ENCODE data around the gene RYR3.

Gene RYR3

GRCh38 chr15:33638453-33638852, 327.7 kb downstream of the RYR3 start:
- CTCF ChIA-PET: interaction anchor here (0.7 kb wide), 1 partner anchor 344 kb away, joined by 4 read pairs; no protein-coding TSS in a partner anchor
- H3K4me1 ChIP-seq (ENCODE audit: control insufficient read depth, insufficient read depth, low read length): no peaks in the 10 kb centered on the region
- POLR2A ChIA-PET: no interaction called here
- H3K4me3 ChIP-seq (ENCODE audit: low read depth, low read length): no peak overlapping the region
- no peak overlapping the region for H3K27ac ChIP-seq (ENCODE audit: extremely low read depth, low read depth, low read length)
- H3K36me3 ChIP-seq (ENCODE audit: control insufficient read depth in 2 of 2, insufficient read depth in 1 of 2, low read length in 2 of 2): no peaks in the 10 kb centered on the region
- H3K9me3 ChIP-seq (ENCODE audit: control insufficient read depth, insufficient read depth, low read depth, low read length): no peaks in the 10 kb centered on the region
- TF ChIP-seq ZNF473 (tag by site-specific recombination; IDR thresholded peaks at IDR 0.05) (no peak), PRDM1 (tag by site-specific recombination; IDR thresholded peaks at IDR 0.05) (no peak), ZFP69B (tag by site-specific recombination; IDR thresholded peaks at IDR 0.05) (no peak), ZNF2 (tag by site-specific recombination; IDR thresholded peaks at IDR 0.05) (no peak), ZNF302 (tag by site-specific recombination; IDR thresholded peaks at IDR 0.05; ENCODE audit: low read depth) (no peak), ZNF791 (tag by site-specific recombination; IDR thresholded peaks at IDR 0.05) (no peak), KLF9 (tag by site-specific recombination; IDR thresholded peaks at IDR 0.05; ENCODE audit: low read depth) (no peak), MZF1 (tag by site-specific recombination; IDR thresholded peaks at IDR 0.05; ENCODE audit: borderline replicate concordance) (no peak), ZNF514 (tag by site-specific recombination; IDR thresholded peaks at IDR 0.05) (no peak), ZNF692 (tag by site-specific recombination; IDR thresholded peaks at IDR 0.05) (no peak), ZNF768 (tag by site-specific recombination; IDR thresholded peaks at IDR 0.05) (no peak), ZNF837 (tag by site-specific recombination; IDR thresholded peaks at IDR 0.05) (no peak)
- TF ChIP-seq, protein P1, sequence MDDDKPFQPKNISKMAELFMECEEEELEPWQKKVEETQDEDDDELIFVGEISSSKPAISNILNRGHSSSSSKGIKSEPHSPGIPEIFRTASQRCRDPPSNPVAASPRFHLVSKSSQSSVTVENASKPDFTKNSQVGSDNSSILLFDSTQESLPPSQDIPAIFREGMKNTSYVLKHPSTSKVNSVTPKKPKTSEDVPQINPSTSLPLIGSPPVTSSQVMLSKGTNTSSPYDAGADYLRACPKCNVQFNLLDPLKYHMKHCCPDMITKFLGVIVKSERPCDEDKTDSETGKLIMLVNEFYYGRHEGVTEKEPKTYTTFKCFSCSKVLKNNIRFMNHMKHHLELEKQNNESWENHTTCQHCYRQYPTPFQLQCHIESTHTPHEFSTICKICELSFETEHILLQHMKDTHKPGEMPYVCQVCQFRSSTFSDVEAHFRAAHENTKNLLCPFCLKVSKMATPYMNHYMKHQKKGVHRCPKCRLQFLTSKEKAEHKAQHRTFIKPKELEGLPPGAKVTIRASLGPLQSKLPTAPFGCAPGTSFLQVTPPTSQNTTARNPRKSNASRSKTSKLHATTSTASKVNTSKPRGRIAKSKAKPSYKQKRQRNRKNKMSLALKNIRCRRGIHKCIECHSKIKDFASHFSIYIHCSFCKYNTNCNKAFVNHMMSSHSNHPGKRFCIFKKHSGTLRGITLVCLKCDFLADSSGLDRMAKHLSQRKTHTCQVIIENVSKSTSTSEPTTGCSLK (tag by site-specific recombination; IDR thresholded peaks at IDR 0.05): no peak

- Histone ChIP-seq H3K4me3 (ENCODE audit: low read depth, low read length) (no peak overlapping the region), H3K4me1 (ENCODE audit: control insufficient read depth, insufficient read depth, low read length) (no peaks in the 10 kb centered on the region), H3K9me3 (ENCODE audit: control insufficient read depth, insufficient read depth, low read depth, low read length) (no peaks in the 10 kb centered on the region), H3K27ac (ENCODE audit: extremely low read depth, low read depth, low read length) (no peak overlapping the region), H3K36me3 (ENCODE audit: control insufficient read depth in 2 of 2, insufficient read depth in 1 of 2, low read length in 2 of 2) (no peaks in the 10 kb centered on the region)
- TF ChIP-seq BCL11B (tag by site-specific recombination; IDR thresholded peaks at IDR 0.05; ENCODE audit: low read depth) (no peak), ZNF707 (tag by site-specific recombination; IDR thresholded peaks at IDR 0.05) (no peak)
- ChIA-PET CTCF (interaction anchor here (0.7 kb wide), 1 partner anchor 345 kb away, joined by 4 read pairs; no protein-coding TSS in a partner anchor), POLR2A (no interaction called here)
These were observed 328.3 kb downstream of the RYR3 start for GRCh38 chr15:33639051-33639450.

- H3K4me1 ChIP-seq (ENCODE audit: control insufficient read depth, insufficient read depth, low read length): no peaks in the 10 kb centered on the region
These were observed 328.7 kb downstream of the RYR3 start for GRCh38 chr15:33639456-33639855.

More at GRCh38 chr15:33639456-33639855, 328.7 kb downstream of the RYR3 start:
- Histone ChIP-seq H3K27ac (ENCODE audit: extremely low read depth, low read depth, low read length) (no peak overlapping the region), H3K4me3 (ENCODE audit: low read depth, low read length) (no peak overlapping the region), H3K9me3 (ENCODE audit: control insufficient read depth, insufficient read depth, low read depth, low read length) (no peaks in the 10 kb centered on the region), H3K36me3 (ENCODE audit: control insufficient read depth in 2 of 2, insufficient read depth in 1 of 2, low read length in 2 of 2) (no peaks in the 10 kb centered on the region)
- ChIA-PET POLR2A (no interaction called here), CTCF (no interaction called here)
- TF ChIP-seq BCL6B (tag by site-specific recombination; IDR thresholded peaks at IDR 0.05) (no peak), ZNF670 (tag by site-specific recombination; IDR thresholded peaks at IDR 0.05; ENCODE audit: low read depth) (no peak), HOXA7 (CRISPR knock-in tag; IDR thresholded peaks at IDR 0.05; ENCODE audit: borderline replicate concordance) (no peak), ZFP69B (tag by site-specific recombination; IDR thresholded peaks at IDR 0.05) (no peak), ZNF610 (tag by site-specific recombination; IDR thresholded peaks at IDR 0.05; ENCODE audit: borderline replicate concordance) (no peak), ZNF24 (tag by site-specific recombination; IDR thresholded peaks at IDR 0.05) (no peak), ZNF174 (tag by site-specific recombination; IDR thresholded peaks at IDR 0.05) (no peak), ZSCAN4 (tag by site-specific recombination; IDR thresholded peaks at IDR 0.05) (no peak), ZSCAN5A (tag by site-specific recombination; IDR thresholded peaks at IDR 0.05) (no peak), SETDB1 (IDR thresholded peaks at IDR 0.05; ENCODE audit: insufficient read length, low read length) (no peak), ZNF785 (tag by site-specific recombination; IDR thresholded peaks at IDR 0.05) (no peak), ZNF830 (tag by site-specific recombination; IDR thresholded peaks at IDR 0.05; ENCODE audit: low read depth) (no peak)

All from HEK293 (cell line).